HUES6 (cell line): Measurements from ENCODE around the gene ING2.
"Not testable (repeated sequence)": the region's sequence is repeated elsewhere in the genome, so short reads cannot be mapped to it uniquely, and the experiment has no call there.

ENCODE experiments used
- H3K27ac ChIP-seq: 2 replicates; pipeline ENCODE4 v1.7.0; 2013; ENCODE audit warnings: low read depth, mild to moderate bottlenecking, low read length, inconsistent platforms
- H3K27me3 ChIP-seq: 2 replicates; pipeline ENCODE4 v1.6.1; 2013; ENCODE audit warnings: low read length; ENCODE audit not compliant: control insufficient read depth, insufficient read depth
- H3K36me3 ChIP-seq: 2 replicates; pipeline ENCODE4 v1.6.1; 2013; ENCODE audit warnings: low read length; ENCODE audit not compliant: control insufficient read depth, insufficient read depth
- H3K4me1 ChIP-seq: 2 replicates; pipeline ENCODE4 v1.6.1; 2013; ENCODE audit warnings: low read length; ENCODE audit not compliant: control insufficient read depth, insufficient read depth
- H3K4me3 ChIP-seq: 2 replicates; pipeline ENCODE4 v1.5.1; 2013; ENCODE audit warnings: low read depth, low read length
- H3K9ac ChIP-seq: one replicate; pipeline ENCODE4 v1.6.1; 2013; ENCODE audit warnings: mild to moderate bottlenecking, low read length
- H3K9me3 ChIP-seq: 2 replicates; pipeline ENCODE4 v1.6.1; 2013; ENCODE audit warnings: low read depth, low read length; ENCODE audit not compliant: control insufficient read depth, insufficient read depth

Gene ING2, protein sequence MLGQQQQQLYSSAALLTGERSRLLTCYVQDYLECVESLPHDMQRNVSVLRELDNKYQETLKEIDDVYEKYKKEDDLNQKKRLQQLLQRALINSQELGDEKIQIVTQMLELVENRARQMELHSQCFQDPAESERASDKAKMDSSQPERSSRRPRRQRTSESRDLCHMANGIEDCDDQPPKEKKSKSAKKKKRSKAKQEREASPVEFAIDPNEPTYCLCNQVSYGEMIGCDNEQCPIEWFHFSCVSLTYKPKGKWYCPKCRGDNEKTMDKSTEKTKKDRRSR

DNA sequence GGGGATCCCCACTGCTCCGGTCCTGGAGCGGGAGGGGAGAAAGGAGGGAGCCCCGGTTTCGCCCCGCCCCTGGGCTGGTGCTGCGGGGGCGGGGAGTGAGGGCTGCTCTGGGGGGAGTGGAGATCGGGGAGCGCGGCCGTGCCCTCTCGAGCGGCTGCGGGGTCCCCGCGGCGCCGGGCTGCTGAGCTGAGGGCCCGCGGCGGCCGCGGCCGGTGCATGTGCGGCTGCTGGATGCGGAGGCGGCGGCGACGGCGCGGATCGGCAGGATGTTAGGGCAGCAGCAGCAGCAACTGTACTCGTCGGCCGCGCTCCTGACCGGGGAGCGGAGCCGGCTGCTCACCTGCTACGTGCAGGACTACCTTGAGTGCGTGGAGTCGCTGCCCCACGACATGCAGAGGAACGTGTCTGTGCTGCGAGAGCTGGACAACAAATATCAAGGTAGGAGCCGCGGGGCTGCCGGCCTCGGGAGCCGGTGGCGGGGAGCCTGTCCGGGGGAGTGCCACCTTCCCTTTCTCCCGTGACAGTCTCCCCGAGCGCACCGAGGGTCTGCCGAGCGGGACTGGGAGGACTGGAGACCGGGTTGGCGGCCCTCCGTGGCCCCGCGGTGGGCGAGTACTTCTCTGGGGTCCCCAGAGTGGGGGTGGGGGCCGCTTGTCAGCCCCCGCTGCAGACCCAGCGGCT lies at the start of gene ING2:
TSS of gene ING2 (plus strand) at position 129 of the 681 bp plus-strand sequence. CDS start at position 267, 138 bp downstream.
- no peaks in the 10 kb centered on the region for H3K9me3 ChIP-seq
- H3K4me3 ChIP-seq, result peak within 1 kb of the TSS; percentile 94
- no peaks in the 10 kb centered on the region for H3K27me3 ChIP-seq
- peak within 1 kb of the TSS; percentile 90 for H3K9ac ChIP-seq
- peaks cover under 1% of the 10 kb centered on the region; the same call in 1 of the 2 replicates for H3K36me3 ChIP-seq
- peak within 1 kb of the TSS; percentile 89; the same call in 1 of the 2 replicates for H3K27ac ChIP-seq
- peaks cover 15% of the 10 kb centered on the region; the same call in 1 of the 2 replicates for H3K4me1 ChIP-seq

DNA sequence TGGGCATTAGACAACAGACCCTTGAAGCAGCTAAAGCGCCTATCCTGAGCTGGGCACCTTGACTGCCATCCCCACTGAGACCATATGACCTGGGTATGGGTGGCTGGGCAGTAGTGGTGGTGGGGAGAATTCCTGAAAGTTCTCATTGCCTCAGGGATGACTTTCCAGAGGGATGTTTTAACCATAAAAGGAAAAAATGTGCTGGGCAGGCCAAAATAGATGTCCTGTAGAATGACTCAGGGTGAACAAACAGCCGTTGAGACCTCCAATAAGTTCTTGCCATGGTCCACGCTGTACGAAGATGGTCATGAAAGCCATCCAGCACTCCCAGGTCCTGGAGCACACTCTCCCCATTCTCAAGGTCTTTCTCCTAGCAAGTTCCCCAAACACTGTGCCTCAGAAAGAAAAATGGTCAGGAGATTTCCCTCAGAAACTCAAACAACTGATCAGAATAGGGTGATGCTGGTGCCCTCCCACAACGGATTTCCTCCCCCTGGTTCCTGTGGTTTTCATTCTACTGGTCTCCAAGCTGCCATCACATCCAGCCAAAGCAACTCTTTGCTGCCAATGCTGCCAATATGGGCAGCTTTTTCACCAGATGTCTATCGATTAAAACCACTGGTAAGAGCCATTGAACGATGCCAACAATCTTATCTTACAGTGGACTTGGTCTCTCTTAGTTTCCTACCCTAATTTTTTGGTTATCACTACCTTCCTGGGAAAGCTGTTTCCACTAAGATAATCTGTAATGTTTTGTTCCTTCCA lies 49.2 kb upstream of the ING2 start:
- H3K27me3 ChIP-seq, result no peaks in the 10 kb centered on the region
- H3K36me3 ChIP-seq, result no peaks in the 10 kb centered on the region
- H3K4me1 ChIP-seq, result no peaks in the 10 kb centered on the region
- H3K9me3 ChIP-seq, result peaks cover 3% of the 10 kb centered on the region; the same call in 1 of the 2 replicates
- no peak overlapping the region for H3K27ac ChIP-seq
- no peak overlapping the region for H3K4me3 ChIP-seq
- H3K9ac ChIP-seq, result no peak overlapping the region

DNA sequence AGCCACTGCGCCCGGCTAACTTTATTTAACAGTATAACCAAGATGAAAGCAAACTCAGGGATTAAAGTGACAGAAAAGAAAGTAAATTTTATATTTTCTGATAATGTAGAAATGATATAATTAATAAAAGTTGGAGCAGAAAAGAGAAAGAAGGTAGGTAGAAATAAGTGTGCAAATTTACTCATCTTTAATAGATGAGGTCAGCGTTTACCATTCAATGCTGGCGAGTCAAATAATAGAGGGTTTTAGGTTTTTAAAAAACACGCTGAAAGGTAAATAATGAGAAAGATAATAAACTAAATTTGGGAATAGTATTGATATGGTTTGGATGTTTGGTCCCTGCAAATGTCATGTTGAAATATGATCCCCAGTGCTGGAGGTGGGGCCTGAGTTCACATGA lies 46.9 kb upstream of the ING2 start:
- peaks cover 3% of the 10 kb centered on the region; the same call in 1 of the 2 replicates for H3K9me3 ChIP-seq
- no peak overlapping the region for H3K27ac ChIP-seq
- no peaks in the 10 kb centered on the region for H3K4me1 ChIP-seq
- no peak overlapping the region for H3K9ac ChIP-seq
- no peak overlapping the region for H3K4me3 ChIP-seq
- H3K27me3 ChIP-seq, result no peaks in the 10 kb centered on the region
- no peaks in the 10 kb centered on the region for H3K36me3 ChIP-seq

DNA sequence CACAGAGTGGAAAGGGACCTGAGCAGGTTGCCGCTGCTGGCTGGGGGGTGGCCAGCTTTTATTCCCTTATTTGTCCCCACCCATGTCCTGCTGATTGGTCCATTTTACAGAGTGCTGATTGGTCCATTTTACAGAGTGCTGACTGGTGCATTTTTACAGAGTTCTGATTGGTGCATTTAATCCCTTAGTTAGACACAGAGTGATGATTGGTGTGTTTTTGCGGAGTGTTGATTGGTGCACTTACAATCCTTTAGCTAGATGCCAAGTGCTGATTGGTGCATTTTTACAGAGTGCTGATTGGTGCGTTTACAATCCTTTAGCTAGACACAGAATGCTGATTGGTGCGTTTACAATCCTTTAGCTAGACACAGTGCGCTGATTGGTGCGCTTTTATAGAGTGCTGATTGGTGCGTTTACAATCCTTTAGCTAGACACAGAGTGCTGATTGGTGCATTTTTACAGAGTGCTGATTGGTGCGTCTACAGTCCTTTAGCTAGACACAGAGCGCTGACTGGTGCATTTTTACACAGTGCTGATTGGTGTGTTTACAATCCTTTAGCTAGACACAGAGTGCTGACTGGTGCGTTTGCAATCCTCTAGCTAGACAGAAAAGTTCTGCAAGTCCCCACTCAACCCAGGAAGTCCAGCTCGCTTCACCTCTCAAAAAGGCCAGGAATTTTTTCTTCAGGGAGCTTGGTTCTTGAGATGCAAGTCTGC lies 40.8 kb upstream of the ING2 start:
- not testable (repeated sequence) for H3K9ac ChIP-seq, H3K27ac ChIP-seq, H3K36me3 ChIP-seq, H3K27me3 ChIP-seq, H3K4me3 ChIP-seq, H3K4me1 ChIP-seq
- H3K9me3 ChIP-seq, result peaks cover 15% of the 10 kb centered on the region; the same call in 1 of the 2 replicates

DNA sequence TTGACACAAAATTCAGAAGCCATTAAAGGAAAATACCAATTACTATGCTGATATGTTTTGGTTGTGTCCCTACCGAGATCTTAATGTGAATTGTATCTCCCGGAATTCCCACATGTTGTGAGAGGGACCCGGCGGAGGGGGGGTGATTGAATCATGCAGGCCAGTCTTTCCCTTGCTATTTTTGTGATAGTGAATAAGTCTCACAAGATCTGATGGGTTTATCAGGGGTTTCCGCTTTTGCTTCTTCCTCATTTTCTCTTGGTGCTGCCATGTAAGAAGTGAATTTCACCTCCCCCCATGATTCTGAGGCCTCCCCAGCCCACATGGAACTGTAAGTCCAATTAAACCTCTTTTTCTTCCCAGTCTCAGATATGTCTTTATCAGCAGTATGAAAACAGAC lies 39.0 kb upstream of the ING2 start:
- H3K4me1 ChIP-seq, H3K9ac ChIP-seq, H3K27ac ChIP-seq: not testable (repeated sequence)

DNA sequence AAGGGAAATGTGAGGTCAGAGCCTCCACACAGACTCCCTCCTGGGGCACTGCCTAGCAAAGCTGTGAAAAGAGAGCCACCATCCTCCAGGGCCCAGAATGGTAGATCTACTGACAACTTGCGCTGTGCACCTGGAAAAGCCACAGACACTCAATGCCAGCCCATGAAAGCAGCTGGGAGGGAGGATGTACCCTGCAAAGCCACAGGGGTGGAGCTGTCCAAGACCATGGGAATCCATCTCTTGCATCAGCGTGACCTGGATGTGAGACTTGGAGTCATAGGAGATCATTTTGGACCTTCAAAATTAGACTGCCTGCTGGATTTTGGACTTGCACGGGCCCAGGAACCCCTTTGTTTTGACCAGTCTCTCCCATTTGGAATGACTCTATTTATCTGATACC lies 37.6 kb upstream of the ING2 start:
- H3K4me1 ChIP-seq, result no peaks in the 10 kb centered on the region
- H3K9me3 ChIP-seq, result peaks cover 15% of the 10 kb centered on the region; the same call in 1 of the 2 replicates
- no peak overlapping the region for H3K9ac ChIP-seq
- H3K4me3 ChIP-seq, result no peak overlapping the region
- no peak overlapping the region for H3K27ac ChIP-seq
- no peaks in the 10 kb centered on the region; the same call in 1 of the 2 replicates for H3K36me3 ChIP-seq
- no peaks in the 10 kb centered on the region for H3K27me3 ChIP-seq

More for the DNA sequence above, 39.0 kb upstream of the ING2 start:
- peaks cover 15% of the 10 kb centered on the region; the same call in 1 of the 2 replicates for H3K9me3 ChIP-seq
- H3K27me3 ChIP-seq, H3K4me3 ChIP-seq, H3K36me3 ChIP-seq: not testable (repeated sequence)

DNA sequence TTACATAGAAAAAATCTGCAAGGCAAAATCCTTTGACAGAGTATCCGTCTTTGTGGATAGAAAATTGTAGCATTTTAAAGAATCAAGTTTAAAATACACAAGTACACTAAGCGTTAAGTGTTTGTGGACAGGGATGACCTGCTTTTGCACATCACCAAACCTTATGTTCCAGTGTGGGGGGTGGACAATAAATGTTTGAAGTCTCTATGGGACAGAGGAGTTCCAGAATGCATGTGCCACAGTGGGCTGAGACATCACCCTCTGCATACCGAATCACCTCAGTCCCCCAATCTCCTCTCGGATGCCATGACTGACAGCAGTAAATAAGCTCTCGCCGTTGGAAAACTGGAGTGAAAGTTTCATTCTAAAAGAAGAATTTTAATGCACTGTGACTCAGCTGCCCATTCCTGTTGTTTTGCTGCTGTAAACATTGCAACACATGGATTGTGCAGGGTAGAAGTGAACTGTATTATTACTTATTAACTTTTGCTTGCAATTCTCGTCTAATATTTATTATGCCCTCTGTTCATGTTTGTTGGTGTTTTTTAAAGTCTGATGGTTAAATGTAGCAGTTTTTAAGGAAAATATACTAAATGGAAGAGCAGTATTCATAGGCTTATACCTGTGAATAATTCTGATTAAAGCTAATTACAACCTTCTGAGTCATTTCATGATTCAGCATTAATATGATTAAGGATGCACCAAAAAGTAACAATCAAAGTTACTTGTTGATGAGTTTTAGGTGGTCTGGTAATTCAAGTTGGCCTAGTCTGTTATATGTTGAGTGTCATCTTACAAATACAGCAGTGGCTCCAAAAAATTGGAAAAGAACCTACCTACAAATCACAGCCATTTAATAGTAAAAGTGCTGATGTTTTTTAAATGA lies 36.4 kb upstream of the ING2 start:
- no peak overlapping the region for H3K27ac ChIP-seq
- no peaks in the 10 kb centered on the region for H3K27me3 ChIP-seq
- no peak overlapping the region for H3K4me3 ChIP-seq
- peaks cover 15% of the 10 kb centered on the region; the same call in 1 of the 2 replicates for H3K9me3 ChIP-seq
- H3K9ac ChIP-seq, result no peak overlapping the region
- no peaks in the 10 kb centered on the region; the same call in 1 of the 2 replicates for H3K36me3 ChIP-seq
- peaks cover 3% of the 10 kb centered on the region; the same call in 1 of the 2 replicates for H3K4me1 ChIP-seq

DNA sequence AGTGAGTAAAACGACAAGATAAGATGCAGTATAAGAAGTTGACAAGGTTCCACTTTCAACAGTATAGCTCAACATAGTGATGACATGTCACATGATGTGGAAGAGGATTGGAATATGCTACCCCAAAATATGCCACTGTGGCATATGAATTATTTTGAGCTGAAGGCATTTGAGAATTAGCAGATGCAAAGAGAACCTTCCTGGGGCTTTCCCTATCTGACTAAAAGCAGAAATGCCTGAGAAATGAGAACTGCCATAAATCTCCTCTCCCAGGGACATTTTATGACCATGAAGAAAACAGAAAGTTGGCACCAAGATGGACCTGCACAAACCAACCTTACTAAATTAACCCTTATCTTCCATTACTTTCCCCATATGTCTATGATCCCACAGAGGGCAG lies 35.6 kb upstream of the ING2 start:
- Histone ChIP-seq H3K36me3 (no peaks in the 10 kb centered on the region; the same call in 1 of the 2 replicates), H3K4me1 (peaks cover 3% of the 10 kb centered on the region; the same call in 1 of the 2 replicates), H3K9me3 (peaks cover 15% of the 10 kb centered on the region; the same call in 1 of the 2 replicates), H3K4me3 (no peak overlapping the region), H3K27ac (no peak overlapping the region), H3K9ac (no peak overlapping the region), H3K27me3 (no peaks in the 10 kb centered on the region)

DNA sequence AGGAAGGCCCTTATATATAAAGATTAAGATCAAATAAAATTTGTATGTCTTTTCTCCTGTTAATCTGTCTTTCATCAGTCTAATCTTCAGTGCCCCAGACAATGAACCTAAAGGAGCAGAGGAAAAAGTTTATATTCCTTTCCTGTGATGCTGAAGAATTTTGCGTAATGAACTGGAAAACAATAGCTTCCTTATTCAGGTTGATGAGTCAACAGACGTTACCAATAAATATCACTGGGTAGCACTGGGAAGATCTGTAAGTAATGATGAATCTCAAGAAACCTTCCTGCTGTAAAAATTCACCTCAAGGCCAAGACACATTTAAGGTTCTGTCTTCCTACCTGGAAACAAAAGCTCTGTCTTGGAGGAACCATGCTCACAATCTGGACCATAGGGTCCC lies 34.9 kb upstream of the ING2 start:
- H3K27ac ChIP-seq, result no peak overlapping the region

More for the DNA sequence above, 34.9 kb upstream of the ING2 start:
- H3K27me3 ChIP-seq, result no peaks in the 10 kb centered on the region
- H3K4me1 ChIP-seq, result peaks cover 3% of the 10 kb centered on the region; the same call in 1 of the 2 replicates
- H3K36me3 ChIP-seq, result no peaks in the 10 kb centered on the region; the same call in 1 of the 2 replicates
- H3K9me3 ChIP-seq, result peaks cover 15% of the 10 kb centered on the region; the same call in 1 of the 2 replicates
- H3K9ac ChIP-seq, result no peak overlapping the region
- H3K4me3 ChIP-seq, result no peak overlapping the region
